Activated naive CD8-positive, alpha-beta T cell treated with anti-CD3 and anti-CD28 coated beads for 36 hours (primary cell): ENCODE data around the gene PTX4. TPM values are rescaled to one million over a fixed set of nuclear protein-coding genes. Genes with fewer than 3 reads are reported as not detected.

Source experiments
- DNase-seq: peaks from one replicate; pipeline ENCODE4 v3.0.0; 2021
- H3K27ac Mint-ChIP-seq: one replicate; pipeline ENCODE4 v1.8.0; 2022; ENCODE audit warnings: mild to moderate bottlenecking, moderate library complexity, mixed read lengths
- H3K27me3 Mint-ChIP-seq: one replicate; pipeline ENCODE4 v1.8.0; 2022; ENCODE audit warnings: mild to moderate bottlenecking, mixed read lengths
- H3K36me3 Mint-ChIP-seq: one replicate; pipeline ENCODE4 v1.8.0; 2021; ENCODE audit warnings: mild to moderate bottlenecking, mixed read lengths
- H3K4me1 Mint-ChIP-seq: one replicate; pipeline ENCODE4 v1.8.0; 2021; ENCODE audit warnings: mixed read lengths
- H3K4me3 Mint-ChIP-seq: one replicate; pipeline ENCODE4 v1.8.0; 2022; ENCODE audit warnings: mild to moderate bottlenecking, moderate library complexity, mixed read lengths
- H3K9me3 Mint-ChIP-seq: one replicate; pipeline ENCODE4 v1.8.0; 2022; ENCODE audit warnings: mixed read lengths
- total RNA-seq, 2 experiments: library from RNA; stranded (reverse); gene quantifications; one replicate each; pipeline ENCODE4 v1.2.3, GENCODE V29; 2021

The PTX4 gene
- total RNA-seq, 2 experiments from 2014 or later, result not detected

DNA sequence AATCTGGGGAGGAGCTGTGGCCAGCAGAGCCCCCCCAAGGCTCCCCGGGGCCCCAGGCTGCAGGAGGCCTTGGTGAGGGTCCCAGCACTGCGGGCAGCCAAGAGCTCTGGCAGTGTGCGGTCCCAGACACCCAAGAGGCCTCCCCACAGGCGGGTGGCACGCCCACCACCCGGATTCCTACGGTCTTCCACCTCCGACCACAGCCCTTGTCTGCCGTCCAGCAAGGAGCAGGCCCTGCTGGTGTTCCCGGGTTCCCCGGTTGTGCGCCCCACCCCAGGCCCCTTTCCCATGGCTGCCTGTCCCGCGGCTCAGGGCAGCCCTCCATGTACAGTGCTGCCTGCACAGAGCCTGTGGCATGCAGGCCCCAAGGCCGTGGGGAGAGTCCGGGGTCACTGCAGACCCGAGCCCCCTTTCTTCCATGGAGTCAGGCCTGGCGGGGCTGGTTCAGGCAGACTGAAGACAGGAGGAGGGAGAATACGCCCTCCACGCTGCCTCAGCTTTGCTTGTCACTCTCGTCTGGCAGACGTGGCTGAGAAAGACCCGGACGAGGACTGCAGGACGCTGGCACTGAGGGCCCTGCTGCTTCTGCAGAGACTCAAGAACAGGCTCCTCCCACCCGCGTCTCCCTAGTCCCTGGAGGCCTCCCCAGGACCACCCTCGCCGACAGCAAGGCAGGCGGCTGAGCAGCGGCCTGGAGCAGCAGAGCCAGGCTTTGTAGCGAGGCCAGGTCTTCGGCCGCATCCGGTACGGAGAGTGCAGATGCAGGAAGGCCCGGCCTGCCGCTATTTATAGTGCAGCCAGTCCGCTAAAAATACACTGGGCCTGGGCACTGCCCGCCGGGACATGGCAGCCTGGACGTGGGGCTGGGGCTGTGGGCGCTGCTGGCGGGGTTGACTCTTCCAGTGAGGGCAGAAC is 20.8 kb upstream of the PTX4 start:
- peaks cover 23% of the 10 kb centered on the region for H3K36me3 Mint-ChIP-seq
- no peaks in the 10 kb centered on the region for H3K9me3 Mint-ChIP-seq
- DNase-seq, result no peak
- no peaks in the 10 kb centered on the region for H3K27me3 Mint-ChIP-seq
- H3K4me1 Mint-ChIP-seq, result no peaks in the 10 kb centered on the region
- H3K4me3 Mint-ChIP-seq, result no peak overlapping the region
- H3K27ac Mint-ChIP-seq, result no peak overlapping the region

DNA sequence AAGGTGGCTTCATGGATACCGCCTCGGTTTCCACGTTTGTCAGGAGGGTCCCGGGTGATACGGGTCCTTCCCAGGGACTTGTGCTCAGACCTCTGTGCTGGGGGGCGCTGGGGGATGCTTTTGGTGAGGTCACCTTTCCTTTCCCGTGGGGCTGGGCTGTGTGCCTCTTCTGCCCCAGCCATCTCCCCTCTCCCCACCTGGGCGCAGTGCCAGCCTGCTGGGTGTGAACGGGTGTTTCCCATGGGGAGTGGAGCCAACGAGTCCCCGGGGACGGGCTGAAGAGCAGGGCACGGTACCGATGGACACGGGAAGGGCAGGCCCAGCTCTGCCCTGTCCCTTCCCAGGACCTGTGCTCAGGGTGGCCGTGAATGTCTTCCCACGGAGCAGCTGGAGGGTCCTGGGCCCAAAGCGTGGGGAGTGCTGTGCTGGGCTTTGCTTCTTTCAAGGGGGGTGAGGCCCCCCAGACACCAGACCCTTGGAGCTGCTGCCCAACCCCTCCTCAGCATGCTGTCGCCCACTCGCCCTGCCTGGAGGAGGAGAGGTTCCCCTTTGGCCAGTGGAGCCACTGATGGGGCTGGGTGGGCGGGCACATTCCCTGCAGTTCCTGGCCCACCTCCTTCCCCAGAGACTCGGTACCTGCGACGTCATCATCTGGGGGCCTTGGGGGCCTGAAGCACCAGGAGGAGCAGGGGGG is 19.9 kb upstream of the PTX4 start:
- Mint-ChIP-seq H3K27ac (no peak overlapping the region), H3K4me1 (no peaks in the 10 kb centered on the region), H3K36me3 (peaks cover 20% of the 10 kb centered on the region), H3K9me3 (no peaks in the 10 kb centered on the region), H3K4me3 (no peak overlapping the region), H3K27me3 (no peaks in the 10 kb centered on the region)
- DNase-seq, result no peak

DNA sequence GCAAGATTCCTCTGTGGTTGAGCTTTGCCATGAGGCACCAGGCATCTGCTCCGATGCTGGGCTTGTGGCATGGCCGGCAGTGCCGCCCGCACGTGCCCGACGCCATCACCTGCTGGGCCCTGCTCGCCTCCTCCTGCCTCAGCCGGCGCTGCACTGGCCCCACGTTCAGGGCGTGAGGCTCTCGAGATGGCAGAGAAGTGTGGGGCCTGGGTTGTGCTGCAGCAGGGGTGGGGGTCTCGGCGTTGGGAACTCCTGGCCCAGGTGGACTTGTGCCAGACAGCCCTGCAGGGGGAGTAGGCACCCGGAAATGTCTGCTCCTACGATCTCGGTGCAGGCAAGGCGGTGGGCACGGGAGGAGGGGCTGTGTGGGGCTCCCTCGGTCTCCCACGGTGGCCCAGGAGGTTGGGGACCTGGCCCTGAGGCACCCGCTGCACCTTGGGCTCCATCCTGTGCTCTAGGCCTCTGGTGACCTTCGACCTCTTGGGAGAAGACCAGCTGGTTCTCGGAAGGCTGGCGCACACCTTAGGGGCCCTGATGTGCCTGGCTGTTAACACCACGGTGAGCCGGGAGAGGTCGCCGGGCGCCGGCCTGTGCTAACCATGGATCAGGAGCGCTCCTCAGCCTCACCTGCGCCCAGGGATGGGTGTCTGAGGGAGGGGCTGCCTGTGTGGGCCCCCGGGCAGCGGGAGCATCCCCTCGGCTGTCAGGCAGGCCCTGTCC is 17.9 kb upstream of the PTX4 start:
- Mint-ChIP-seq H3K9me3 (no peaks in the 10 kb centered on the region), H3K27ac (no peak overlapping the region), H3K27me3 (no peaks in the 10 kb centered on the region), H3K36me3 (peaks cover 16% of the 10 kb centered on the region), H3K4me1 (no peaks in the 10 kb centered on the region), H3K4me3 (no peak overlapping the region)
- no peak for DNase-seq

DNA sequence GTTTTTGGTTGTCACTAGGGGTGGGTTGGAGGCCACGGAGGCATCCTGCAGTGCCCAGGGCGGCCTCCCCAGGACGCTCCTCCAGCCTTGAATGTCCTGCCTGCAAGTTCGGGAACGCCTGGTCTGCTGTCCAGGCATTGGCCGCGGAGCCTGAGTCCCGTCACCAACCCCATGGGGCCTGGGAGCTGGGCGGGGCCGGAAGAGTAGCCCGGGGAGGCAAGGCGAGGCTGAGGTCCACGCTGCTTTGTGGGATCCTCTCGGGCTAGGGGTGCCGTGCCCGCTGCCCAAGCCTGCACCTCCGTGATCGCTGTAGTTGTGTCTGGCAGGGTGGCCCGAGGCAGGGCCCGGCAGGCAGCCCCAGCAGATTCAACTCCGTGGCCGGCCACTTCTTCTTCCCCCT is 17.2 kb upstream of the PTX4 start:
- H3K9me3 Mint-ChIP-seq, result no peaks in the 10 kb centered on the region
- H3K4me3 Mint-ChIP-seq, result no peak overlapping the region
- DNase-seq, result no peak
- H3K4me1 Mint-ChIP-seq, result no peaks in the 10 kb centered on the region
- no peak overlapping the region for H3K27ac Mint-ChIP-seq
- peaks cover 14% of the 10 kb centered on the region for H3K36me3 Mint-ChIP-seq
- no peaks in the 10 kb centered on the region for H3K27me3 Mint-ChIP-seq

DNA sequence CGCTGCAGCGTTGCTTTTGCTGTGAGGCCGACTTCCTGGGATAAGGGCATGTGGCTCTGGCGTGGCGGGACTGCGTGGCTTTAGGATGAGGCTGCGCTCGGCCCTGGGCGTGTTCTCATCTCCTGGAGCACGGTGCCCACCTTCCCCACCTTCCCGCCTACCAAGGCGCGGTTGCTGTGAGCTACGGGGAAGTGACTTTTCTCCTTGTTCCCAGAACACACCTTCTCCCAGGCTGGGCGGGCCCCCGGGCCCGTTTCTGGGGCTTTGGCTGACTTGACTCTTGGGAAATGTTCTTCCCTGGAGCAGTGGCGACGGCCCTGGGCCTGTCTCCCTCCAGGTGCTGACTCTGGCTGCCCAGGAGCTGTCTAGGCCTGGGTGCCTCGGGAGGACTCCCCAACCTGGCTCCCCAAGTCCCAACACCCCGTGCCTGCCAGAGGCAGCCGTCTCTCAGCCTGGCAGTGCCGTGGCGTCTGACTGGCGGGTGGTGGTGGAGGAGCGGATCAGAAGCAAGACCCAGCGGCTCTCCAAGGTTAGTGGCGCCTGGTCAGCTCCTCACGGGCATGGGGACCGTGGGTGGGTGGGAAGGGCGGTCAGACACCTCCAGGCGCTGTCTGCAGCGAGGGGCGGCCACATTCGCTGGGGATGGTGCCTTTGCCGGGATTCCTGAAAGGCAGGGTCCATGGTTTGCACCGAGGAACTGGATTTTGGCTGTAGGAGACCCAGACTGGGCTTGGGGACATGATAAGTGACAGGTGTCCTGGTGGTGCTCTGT is 16.5 kb upstream of the PTX4 start:
- H3K27ac Mint-ChIP-seq, result no peak overlapping the region
- H3K4me1 Mint-ChIP-seq, result no peaks in the 10 kb centered on the region
- peaks cover 14% of the 10 kb centered on the region for H3K36me3 Mint-ChIP-seq
- no peaks in the 10 kb centered on the region for H3K9me3 Mint-ChIP-seq
- no peak for DNase-seq
- no peaks in the 10 kb centered on the region for H3K27me3 Mint-ChIP-seq
- no peak overlapping the region for H3K4me3 Mint-ChIP-seq

DNA sequence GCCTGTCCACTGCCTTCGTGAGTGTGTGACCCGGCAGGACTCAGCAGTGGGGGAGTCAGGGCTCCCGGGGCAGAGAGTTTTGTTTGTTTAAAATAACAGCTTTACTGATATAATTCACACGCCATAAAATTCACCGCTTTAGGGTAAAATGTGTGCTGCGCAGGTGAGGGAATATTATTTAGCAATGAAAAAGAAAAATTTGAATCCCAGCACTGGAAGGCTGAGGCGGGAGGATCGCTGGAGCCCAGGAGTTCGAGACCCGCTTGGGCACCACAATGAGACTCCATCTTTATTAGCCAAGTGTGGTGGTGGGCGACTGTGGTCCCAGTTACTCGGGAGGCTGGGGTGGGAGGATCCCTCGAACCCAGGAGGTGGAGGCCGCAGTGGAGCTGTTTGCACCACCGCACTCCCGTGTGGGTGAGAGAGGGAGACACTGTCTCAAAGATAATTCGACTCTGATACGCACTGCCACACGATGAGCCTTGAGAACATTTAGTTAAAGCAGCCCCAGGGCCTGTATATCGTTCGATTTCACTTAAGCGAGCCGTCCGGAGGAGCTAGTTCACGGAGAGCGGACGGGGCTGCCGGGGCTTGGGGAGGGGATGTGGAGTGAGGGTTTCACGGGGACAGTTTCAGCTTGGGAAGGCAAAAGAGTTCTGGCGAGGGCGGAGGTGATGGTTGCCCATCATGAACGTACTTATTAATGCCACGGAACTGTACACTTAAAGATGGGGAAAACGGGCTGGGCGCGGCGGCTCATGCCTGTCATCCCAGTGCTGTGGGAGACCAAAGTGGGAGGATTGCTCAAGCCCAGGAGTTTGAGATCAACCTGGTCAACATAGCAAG is 14.6 kb upstream of the PTX4 start:
- no peaks in the 10 kb centered on the region for H3K4me1 Mint-ChIP-seq
- no peak overlapping the region for H3K27ac Mint-ChIP-seq
- DNase-seq, result no peak

DNA sequence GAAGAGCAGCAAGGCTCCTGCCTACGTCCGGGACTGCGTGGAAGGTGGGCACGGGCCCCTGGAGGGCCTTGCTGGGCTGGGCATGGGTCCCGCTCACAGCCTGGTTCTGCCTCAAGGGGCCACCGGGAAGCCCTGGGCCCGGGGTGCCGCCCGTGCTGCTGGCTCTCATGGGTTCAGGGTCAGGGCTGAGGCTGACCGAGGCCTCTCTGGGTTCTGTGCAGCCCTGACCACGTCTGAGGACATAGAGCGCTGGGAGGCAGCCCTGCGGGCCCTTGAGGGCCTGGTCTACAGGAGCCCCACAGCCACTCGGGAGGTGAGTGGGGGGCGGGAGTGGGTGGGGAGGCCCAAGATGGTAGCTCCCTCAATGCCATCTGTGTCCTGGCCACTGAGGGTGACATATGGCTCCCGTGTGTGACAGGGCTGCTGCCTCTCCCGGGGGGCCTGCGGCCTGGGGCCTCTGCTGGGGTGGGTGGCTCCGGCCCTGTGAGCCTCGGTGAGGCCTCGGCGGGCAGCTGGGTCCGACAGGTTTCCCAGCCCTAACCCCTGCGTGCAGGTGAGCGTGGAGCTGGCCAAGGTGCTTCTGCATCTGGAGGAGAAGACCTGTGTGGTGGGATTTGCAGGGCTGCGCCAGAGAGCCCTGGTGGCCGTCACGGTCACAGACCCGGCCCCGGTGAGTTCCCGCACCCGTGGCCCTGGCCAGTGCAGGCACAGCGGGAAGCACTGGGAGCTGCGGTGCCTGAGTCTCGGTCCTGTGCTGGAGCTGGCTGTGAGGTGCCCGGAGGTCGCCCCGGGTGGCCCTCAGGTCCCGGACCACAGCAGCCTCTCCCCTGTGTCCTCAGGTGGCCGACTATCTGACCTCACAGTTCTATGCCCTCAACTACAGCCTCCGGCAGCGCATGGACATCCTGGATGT is 13.6 kb upstream of the PTX4 start:
- no peaks in the 10 kb centered on the region for H3K9me3 Mint-ChIP-seq
- no peak overlapping the region for H3K27ac Mint-ChIP-seq
- DNase-seq, result no peak
- no peaks in the 10 kb centered on the region for H3K4me1 Mint-ChIP-seq
- H3K27me3 Mint-ChIP-seq, result no peaks in the 10 kb centered on the region
- no peak overlapping the region for H3K4me3 Mint-ChIP-seq
- peaks cover 19% of the 10 kb centered on the region for H3K36me3 Mint-ChIP-seq

More for the DNA sequence above, 14.6 kb upstream of the PTX4 start:
- Mint-ChIP-seq H3K9me3 (no peaks in the 10 kb centered on the region), H3K4me3 (no peak overlapping the region), H3K27me3 (no peaks in the 10 kb centered on the region), H3K36me3 (peaks cover 17% of the 10 kb centered on the region)

- Mint-ChIP-seq H3K9me3 (no peaks in the 10 kb centered on the region), H3K36me3 (peaks cover 19% of the 10 kb centered on the region), H3K27me3 (no peaks in the 10 kb centered on the region), H3K4me3 (no peak overlapping the region), H3K27ac (no peak overlapping the region), H3K4me1 (no peaks in the 10 kb centered on the region)
- DNase-seq, result no peak
Observed at GRCh38 chr16:1501630-1502029, 12.9 kb upstream of the PTX4 start.

DNA sequence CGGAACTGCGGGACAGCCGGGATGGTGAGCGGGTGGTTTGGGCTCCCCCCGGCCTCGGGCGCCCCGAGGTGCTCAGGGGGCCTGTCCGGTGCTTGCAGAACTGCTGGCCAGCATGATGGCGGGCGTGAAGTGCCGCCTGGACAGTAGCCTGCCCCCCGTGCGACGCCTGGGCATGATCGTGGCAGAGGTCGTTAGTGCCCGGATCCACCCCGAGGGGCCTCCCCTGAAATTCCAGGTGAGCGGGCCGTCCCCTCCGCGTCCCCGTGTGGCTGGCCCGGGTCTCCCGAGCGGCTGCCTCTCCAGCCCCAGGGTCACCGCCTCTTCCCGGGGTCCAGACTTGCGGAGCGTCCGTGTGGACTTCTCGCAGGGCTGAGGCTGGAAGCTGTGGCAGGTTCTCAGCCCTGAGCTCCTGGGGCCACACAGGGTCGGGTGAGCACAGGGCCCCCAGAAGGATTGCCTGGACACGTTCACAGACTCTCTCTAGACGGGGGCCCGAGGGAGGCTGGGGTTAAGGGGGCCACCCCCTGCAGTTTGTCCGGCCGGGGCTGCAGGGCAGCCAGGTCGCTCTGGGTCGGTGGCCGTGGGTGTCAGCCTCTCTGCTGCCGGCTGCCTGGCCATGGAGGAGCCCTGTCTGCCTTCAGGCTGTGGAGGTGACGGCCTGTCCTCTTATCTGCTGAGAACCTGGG is 11.9 kb upstream of the PTX4 start:
- peaks cover 18% of the 10 kb centered on the region for H3K36me3 Mint-ChIP-seq
- H3K4me1 Mint-ChIP-seq, result no peaks in the 10 kb centered on the region
- H3K4me3 Mint-ChIP-seq, result no peak overlapping the region
- no peak overlapping the region for H3K27ac Mint-ChIP-seq
- no peaks in the 10 kb centered on the region for H3K27me3 Mint-ChIP-seq
- no peak for DNase-seq
- no peaks in the 10 kb centered on the region for H3K9me3 Mint-ChIP-seq

DNA sequence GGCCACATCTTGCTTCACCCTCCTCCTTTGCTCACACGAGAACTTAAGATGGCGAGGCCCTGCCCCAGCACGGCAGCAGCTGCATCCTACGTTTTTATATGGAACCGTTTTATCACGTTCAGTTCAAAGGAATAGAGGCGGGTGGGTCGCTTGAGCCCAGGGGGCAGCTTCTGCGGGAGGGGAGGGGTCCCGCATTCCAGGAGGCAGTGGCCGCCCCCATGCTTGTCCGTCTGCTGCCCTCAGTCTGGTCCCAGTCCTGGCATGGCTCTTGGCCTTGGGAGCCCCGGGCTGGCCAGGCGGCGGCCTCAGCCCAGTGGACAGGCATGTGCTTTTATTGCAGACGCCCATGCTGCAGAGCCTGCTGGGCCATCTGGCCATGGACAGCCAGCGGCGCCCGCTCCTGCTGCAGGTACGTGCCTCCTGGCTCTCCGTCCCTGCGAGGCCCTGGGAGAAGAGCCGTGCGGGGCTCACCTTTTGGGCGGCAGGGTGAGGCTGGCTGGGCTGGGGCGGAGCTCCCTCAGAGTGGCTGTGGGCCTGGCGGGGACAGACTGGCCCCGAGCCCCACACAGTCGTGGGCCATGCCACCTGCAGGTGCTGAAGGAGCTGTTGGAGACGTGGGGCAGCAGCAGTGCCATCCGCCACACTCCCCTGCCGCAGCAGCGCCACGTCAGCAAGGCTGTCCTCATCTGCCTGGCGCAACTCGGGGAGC is 11.2 kb upstream of the PTX4 start:
- Mint-ChIP-seq H3K9me3 (no peaks in the 10 kb centered on the region), H3K27ac (no peak overlapping the region), H3K4me1 (no peaks in the 10 kb centered on the region), H3K27me3 (no peaks in the 10 kb centered on the region), H3K36me3 (peaks cover 18% of the 10 kb centered on the region), H3K4me3 (no peak overlapping the region)
- DNase-seq, result no peak

- no peak for DNase-seq
- Mint-ChIP-seq H3K36me3 (peaks cover 18% of the 10 kb centered on the region), H3K9me3 (no peaks in the 10 kb centered on the region), H3K27me3 (no peaks in the 10 kb centered on the region), H3K4me3 (no peak overlapping the region), H3K27ac (no peak overlapping the region), H3K4me1 (no peaks in the 10 kb centered on the region)
Observed at GRCh38 chr16:1498899-1499676, 10.3 kb upstream of the PTX4 start.
